ENCODE data around the gene DIP2C. TPM values are rescaled to one million over a fixed set of nuclear protein-coding genes. Genes with fewer than 3 reads are reported as not detected.

The DIP2C gene
- total and polyA plus RNA-seq, 3 donors from 2014 or later: 14.9 to 43.4 (median 30.1) TPM

- H3K27ac ChIP-seq: no peak overlapping the region
- intact Hi-C loops (cut with DNase I; ENCODE audit: low total_unique reads): no loop called here
- no peaks in the 10 kb centered on the region for H3K4me1 ChIP-seq
- H3K9me3 ChIP-seq: no peaks in the 10 kb centered on the region
- no peak for DNase-seq
- WGBS, 2 donors: 93 to 94% methylated on average over 9 of the region's 9 CpGs
- TF ChIP-seq CTCF (IDR thresholded peaks at IDR 0.05): no peak
- TF ChIP-seq POLR2A (IDR thresholded peaks at IDR 0.05): no peak
- H3K4me3 ChIP-seq: no peak overlapping the region
- no peaks in the 10 kb centered on the region for H3K27me3 ChIP-seq
- no peaks in the 10 kb centered on the region for H3K36me3 ChIP-seq (ENCODE audit: low read depth, missing control alignments)
These were observed 150.6 kb downstream of the DIP2C start for GRCh38 chr10:538895-539294.

- Histone ChIP-seq H3K27ac (no peak overlapping the region), H3K27me3 (no peaks in the 10 kb centered on the region), H3K4me1 (peaks cover 8% of the 10 kb centered on the region), H3K9me3 (no peaks in the 10 kb centered on the region), H3K36me3 (ENCODE audit: low read depth, missing control alignments) (no peaks in the 10 kb centered on the region), H3K4me3 (no peak overlapping the region)
- DNase-seq: no peak
- TF ChIP-seq POLR2A (IDR thresholded peaks at IDR 0.05) (no peak), CTCF (IDR thresholded peaks at IDR 0.05) (no peak)
- intact Hi-C loops (cut with DNase I; ENCODE audit: low total_unique reads): no loop called here
- WGBS, 2 donors: 83 to 88% methylated on average over 5 of the region's 5 CpGs
These were observed 152.5 kb downstream of the DIP2C start for GRCh38 chr10:536935-537334.

- H3K36me3 ChIP-seq (ENCODE audit: low read depth, missing control alignments): no peaks in the 10 kb centered on the region
- H3K27me3 ChIP-seq: no peaks in the 10 kb centered on the region
- H3K4me3 ChIP-seq: no peak overlapping the region
- WGBS, 2 donors: 81 to 84% methylated on average over 9 of the region's 9 CpGs
- no peak for TF ChIP-seq CTCF (IDR thresholded peaks at IDR 0.05)
- no peak for TF ChIP-seq POLR2A (IDR thresholded peaks at IDR 0.05)
- no peak for DNase-seq
- peaks cover 8% of the 10 kb centered on the region for H3K4me1 ChIP-seq
- no peaks in the 10 kb centered on the region for H3K9me3 ChIP-seq
- intact Hi-C loops (cut with DNase I; ENCODE audit: low total_unique reads): no loop called here
- no peak overlapping the region for H3K27ac ChIP-seq
These were observed 153.0 kb downstream of the DIP2C start for GRCh38 chr10:536371-536925.

- Histone ChIP-seq H3K36me3 (ENCODE audit: low read depth, missing control alignments) (no peaks in the 10 kb centered on the region), H3K9me3 (no peaks in the 10 kb centered on the region), H3K27me3 (no peaks in the 10 kb centered on the region), H3K4me3 (no peak overlapping the region), H3K4me1 (peaks cover 8% of the 10 kb centered on the region), H3K27ac (no peak overlapping the region)
- 90 to 97% methylated on average over 8 of the region's 8 CpGs for WGBS, 2 donors
- DNase-seq: no peak
- intact Hi-C loops (cut with DNase I; ENCODE audit: low total_unique reads): no loop called here
- TF ChIP-seq CTCF (IDR thresholded peaks at IDR 0.05): no peak
- no peak for TF ChIP-seq POLR2A (IDR thresholded peaks at IDR 0.05)
These were observed 153.5 kb downstream of the DIP2C start for GRCh38 chr10:535952-536351.

GRCh38 chr10:535051-535450 lies 154.4 kb downstream of the DIP2C start:
- Histone ChIP-seq H3K27ac (no peak overlapping the region), H3K36me3 (ENCODE audit: low read depth, missing control alignments) (no peaks in the 10 kb centered on the region), H3K4me3 (no peak overlapping the region), H3K4me1 (peaks cover 8% of the 10 kb centered on the region), H3K27me3 (no peaks in the 10 kb centered on the region), H3K9me3 (no peaks in the 10 kb centered on the region)
- intact Hi-C loops (cut with DNase I; ENCODE audit: low total_unique reads): no loop called here
- TF ChIP-seq CTCF (IDR thresholded peaks at IDR 0.05): no peak
- no peak for TF ChIP-seq POLR2A (IDR thresholded peaks at IDR 0.05)
- DNase-seq: no peak
- 81 to 89% methylated on average over 8 to 9 of the region's 9 CpGs for WGBS, 2 donors

All from testis (tissue), 3 donors.